Body of pancreas (tissue), 4 donors: Measurements from ENCODE around the gene ZNF335. TPM values are rescaled to one million over a fixed set of nuclear protein-coding genes. Genes with fewer than 3 reads are reported as not detected.
A peak's percentile ranks its signal among the peaks of the same experiment; 100 is the strongest.

ENCODE experiments used
- ATAC-seq: fragments of 150-250 bp; one replicate; pipeline ENCODE4 v1.9.1; 2016
- DNase-seq, 4 donors: peaks; one replicate each; pipeline ENCODE4 v3.0.0-alpha.2; 2019
- H3K27ac ChIP-seq, 4 donors: fragments of 200-600 bp; sonication (generic); 1 replicate in 3 of 4; 2 replicates in 1 of 4; pipeline versions ENCODE4 v1.5.1 to v1.6.1; 2016 to 2019; ENCODE audit warnings: mild to moderate bottlenecking in 1 of 4, mixed read lengths in 1 of 4, moderate library complexity in 1 of 4
- H3K27me3 ChIP-seq, 2 donors: fragments of 200-600 bp; sonication (generic); one replicate each; pipeline ENCODE4 v1.6.0; 2016; ENCODE audit warnings: mild to moderate bottlenecking in 1 of 2
- H3K36me3 ChIP-seq, 2 donors: fragments of 200-600 bp; sonication (generic); replicated peaks in 1 of 2; 2 replicates each; pipeline ENCODE4 v1.5.1; 2016; ENCODE audit warnings: low read depth in 2 of 2; ENCODE audit not compliant: insufficient read depth in 1 of 2
- H3K4me1 ChIP-seq: fragments of 200-600 bp; sonication (generic); one replicate; pipeline ENCODE4 v1.6.0; 2016
- H3K4me3 ChIP-seq, 2 donors: fragments of 200-600 bp; sonication (generic); 1 replicate in 1 of 2; 2 replicates in 1 of 2; pipeline ENCODE4 v1.5.1; 2016 to 2019
- H3K9me3 ChIP-seq, 3 donors: fragments of 200-600 bp; sonication (generic); 1 replicate in 2 of 3; 2 replicates in 1 of 3; pipeline ENCODE4 v1.5.1; 2016
- CTCF ChIP-seq, 7 experiments: fragments of 450-650 bp in 4 of 7; fragments of 200-600 bp in 3 of 7; sonication (generic) in 3 of 7; IDR thresholded peaks; one replicate each; pipeline ENCODE4 v1.5.1; 2016 to 2019; ENCODE audit warnings: antibody characterized with exemption in 7 of 7
- POLR2A ChIP-seq, 3 donors: fragments of 450-650 bp; IDR thresholded peaks; one replicate each; pipeline ENCODE4 v1.6.1; 2016; ENCODE audit warnings: antibody characterized with exemption in 3 of 3, mild to moderate bottlenecking in 2 of 3
- whole genome bisulfite sequencing, 2 donors: methylation state at CpG; one replicate each; pipeline ENCODE4 v1.1.5; 2017; 5-methylcytosine and 5-hydroxymethylcytosine counted together
- intact Hi-C: fragments of 100-400 bp; cut with DNase I; formaldehyde crosslinking; loops from one replicate; pipeline ENCODE4 v1.15.1; 2023
- total RNA-seq, 2 donors: library from RNA; depleted of rRNA; stranded (reverse); fragments of >200 nt; gene quantifications; one replicate each; pipeline ENCODE4 v1.1.0, GENCODE V29; 2016

The ZNF335 gene, protein sequence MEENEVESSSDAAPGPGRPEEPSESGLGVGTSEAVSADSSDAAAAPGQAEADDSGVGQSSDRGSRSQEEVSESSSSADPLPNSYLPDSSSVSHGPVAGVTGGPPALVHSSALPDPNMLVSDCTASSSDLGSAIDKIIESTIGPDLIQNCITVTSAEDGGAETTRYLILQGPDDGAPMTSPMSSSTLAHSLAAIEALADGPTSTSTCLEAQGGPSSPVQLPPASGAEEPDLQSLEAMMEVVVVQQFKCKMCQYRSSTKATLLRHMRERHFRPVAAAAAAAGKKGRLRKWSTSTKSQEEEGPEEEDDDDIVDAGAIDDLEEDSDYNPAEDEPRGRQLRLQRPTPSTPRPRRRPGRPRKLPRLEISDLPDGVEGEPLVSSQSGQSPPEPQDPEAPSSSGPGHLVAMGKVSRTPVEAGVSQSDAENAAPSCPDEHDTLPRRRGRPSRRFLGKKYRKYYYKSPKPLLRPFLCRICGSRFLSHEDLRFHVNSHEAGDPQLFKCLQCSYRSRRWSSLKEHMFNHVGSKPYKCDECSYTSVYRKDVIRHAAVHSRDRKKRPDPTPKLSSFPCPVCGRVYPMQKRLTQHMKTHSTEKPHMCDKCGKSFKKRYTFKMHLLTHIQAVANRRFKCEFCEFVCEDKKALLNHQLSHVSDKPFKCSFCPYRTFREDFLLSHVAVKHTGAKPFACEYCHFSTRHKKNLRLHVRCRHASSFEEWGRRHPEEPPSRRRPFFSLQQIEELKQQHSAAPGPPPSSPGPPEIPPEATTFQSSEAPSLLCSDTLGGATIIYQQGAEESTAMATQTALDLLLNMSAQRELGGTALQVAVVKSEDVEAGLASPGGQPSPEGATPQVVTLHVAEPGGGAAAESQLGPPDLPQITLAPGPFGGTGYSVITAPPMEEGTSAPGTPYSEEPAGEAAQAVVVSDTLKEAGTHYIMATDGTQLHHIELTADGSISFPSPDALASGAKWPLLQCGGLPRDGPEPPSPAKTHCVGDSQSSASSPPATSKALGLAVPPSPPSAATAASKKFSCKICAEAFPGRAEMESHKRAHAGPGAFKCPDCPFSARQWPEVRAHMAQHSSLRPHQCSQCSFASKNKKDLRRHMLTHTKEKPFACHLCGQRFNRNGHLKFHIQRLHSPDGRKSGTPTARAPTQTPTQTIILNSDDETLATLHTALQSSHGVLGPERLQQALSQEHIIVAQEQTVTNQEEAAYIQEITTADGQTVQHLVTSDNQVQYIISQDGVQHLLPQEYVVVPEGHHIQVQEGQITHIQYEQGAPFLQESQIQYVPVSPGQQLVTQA (N-terminal part only)
- 10 to 100 TPM; 21.8 to 41.9 TPM for total RNA-seq

- DNase-seq, result peak; percentile 92 to 96 (median 94)
- Histone ChIP-seq H3K4me1 (peaks cover 26% of the 10 kb centered on the region), H3K27me3 (no peaks in the 10 kb centered on the region), H3K36me3 (peaks cover 6 to 10% of the 10 kb centered on the region in 2 donors), H3K4me3 (peak within 1 kb of the TSS; percentile 91 to 98), H3K27ac (peak within 1 kb of the TSS; percentile 96 to 100 (median 98)), H3K9me3 (no peaks in the 10 kb centered on the region)
- intact Hi-C loops, result no loop called here
- ATAC-seq, result peak; percentile 90
- WGBS, 2 donors, result 0% methylated on average over 28 to 69 of the region's 72 CpGs
- TF ChIP-seq CTCF (IDR thresholded peaks at IDR 0.05), result peak in 6 of 7 experiments; percentile 24 to 64 (median 50)
- TF ChIP-seq POLR2A (IDR thresholded peaks at IDR 0.05), result peak; percentile 79 to 92 (median 86)
Observed at GRCh38 chr20:45971675-45972499, at the start of gene ZNF335. TSS of gene ZNF335 (minus strand) at chr20:45972203. CDS start at chr20:45971410, 793 bp downstream.

DNA sequence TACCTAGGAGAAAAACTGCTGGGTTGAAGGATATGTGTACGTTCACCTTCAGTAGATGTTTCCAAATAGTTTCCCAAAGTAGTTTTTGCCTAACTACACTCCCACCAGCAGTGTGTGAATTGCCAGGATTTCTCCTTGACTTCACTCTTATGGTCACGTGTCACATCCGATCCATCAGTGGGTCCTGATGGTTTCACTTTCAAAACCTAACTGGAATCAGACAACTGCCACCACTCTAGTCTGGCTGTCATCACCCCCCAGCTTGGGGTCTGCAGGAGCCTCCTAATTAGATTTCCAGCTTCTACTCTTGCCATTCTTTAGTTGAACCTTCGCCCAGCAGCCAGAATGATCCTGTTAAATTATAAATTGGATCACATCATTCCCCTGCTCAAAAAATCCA lies 48.6 kb upstream of the ZNF335 start:
- ATAC-seq (no peak), DNase-seq (no peak)
- Histone ChIP-seq H3K9me3 (no peaks in the 10 kb centered on the region), H3K4me1 (peaks cover 19% of the 10 kb centered on the region), H3K4me3 (no peak overlapping the region), H3K27me3 (no peaks in the 10 kb centered on the region), H3K36me3 (no peaks in the 10 kb centered on the region), H3K27ac (no peak overlapping the region)
- intact Hi-C loops, result no loop called here
- WGBS, 2 donors, result 62 to 80% methylated on average over 4 of the region's 4 CpGs
- TF ChIP-seq POLR2A (IDR thresholded peaks at IDR 0.05) (no peak), CTCF (IDR thresholded peaks at IDR 0.05) (no peak)

DNA sequence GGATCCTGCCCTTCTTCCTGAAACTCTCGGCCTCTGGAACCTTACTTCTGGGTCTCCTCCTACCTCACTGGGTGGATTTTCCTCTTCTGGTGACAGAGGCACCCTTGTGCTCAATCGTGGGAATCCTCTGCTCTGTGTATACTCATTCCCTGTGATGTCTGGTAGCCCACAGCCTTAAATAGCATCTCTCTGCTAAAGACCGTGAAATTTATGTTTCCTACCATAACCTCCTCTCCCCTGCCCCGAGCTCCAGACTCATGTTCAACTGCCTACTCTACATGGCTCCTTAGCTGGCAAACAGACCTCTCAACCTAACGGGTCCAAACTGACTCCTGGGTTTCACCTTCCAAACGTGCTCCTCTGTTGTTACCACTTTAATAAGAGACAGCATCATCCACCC lies 46.6 kb upstream of the ZNF335 start:
- Histone ChIP-seq H3K4me1 (peaks cover 30% of the 10 kb centered on the region), H3K27ac (no peak overlapping the region), H3K9me3 (no peaks in the 10 kb centered on the region), H3K36me3 (no peaks in the 10 kb centered on the region), H3K27me3 (peaks cover 0 to 4% of the 10 kb centered on the region in 2 donors), H3K4me3 (no peak overlapping the region)
- DNase-seq (no peak), ATAC-seq (no peak)
- whole genome bisulfite sequencing, 2 donors, result 43 to 50% methylated on average over 6 of the region's 6 CpGs
- TF ChIP-seq POLR2A (IDR thresholded peaks at IDR 0.05), result no peak
- TF ChIP-seq CTCF (IDR thresholded peaks at IDR 0.05), result no peak
- intact Hi-C loops, result loop anchor here (10.0 kb wide), 1 partner anchor 156 kb away; no protein-coding TSS in a partner anchor

- DNase-seq (no peak), ATAC-seq (no peak)
- Histone ChIP-seq H3K36me3 (no peaks in the 10 kb centered on the region), H3K4me3 (no peak overlapping the region), H3K9me3 (no peaks in the 10 kb centered on the region), H3K4me1 (peaks cover 31% of the 10 kb centered on the region), H3K27me3 (peaks cover 0 to 8% of the 10 kb centered on the region in 2 donors), H3K27ac (no peak overlapping the region)
- 53 to 59% methylated on average over 4 of the region's 4 CpGs for WGBS, 2 donors
- intact Hi-C loops, result loop anchor here (10.0 kb wide), 1 partner anchor 157 kb away; no protein-coding TSS in a partner anchor
- no peak for TF ChIP-seq POLR2A (IDR thresholded peaks at IDR 0.05)
- TF ChIP-seq CTCF (IDR thresholded peaks at IDR 0.05), result no peak
Observed at GRCh38 chr20:46018112-46018511, 46.1 kb upstream of the ZNF335 start.
